NCI-H2196 treated with DMSO at 0.1 percent for 48 hours (cell line): ENCODE measurements around the gene EMILIN2.
"Not testable (repeated sequence)": the region's sequence is repeated elsewhere in the genome, so short reads cannot be mapped to it uniquely, and the experiment has no call there.

ENCODE experiments used
- DNase-seq: peaks from one replicate; lab custom pipeline; 2025; ENCODE audit not compliant: unreplicated experiment; lab: John Stamatoyannopoulos, UW

EMILIN2 gene

GRCh38 chr18:2843146-2843545 lies 3.7 kb upstream of the EMILIN2 start:
- DNase-seq: no peak

GRCh38 chr18:2845172-2845571 lies 1.6 kb upstream of the EMILIN2 start:
- DNase-seq: no peak

- DNase-seq: no peak
Observed at GRCh38 chr18:2847317-2848246, 776 bp downstream of the EMILIN2 start.

- no peak for DNase-seq
Observed at GRCh38 chr18:2848247-2849246, 1.7 kb downstream of the EMILIN2 start.

GRCh38 chr18:2850816-2851215 lies 4.0 kb downstream of the EMILIN2 start:
- DNase-seq: no peak

GRCh38 chr18:2851771-2852170 lies 5.0 kb downstream of the EMILIN2 start:
- DNase-seq: no peak

GRCh38 chr18:2852460-2852859 lies 5.7 kb downstream of the EMILIN2 start:
- DNase-seq: not testable (repeated sequence)

- DNase-seq: no peak
Observed at GRCh38 chr18:2853173-2853925, 6.5 kb downstream of the EMILIN2 start.

GRCh38 chr18:2853926-2854664 lies 7.3 kb downstream of the EMILIN2 start:
- no peak for DNase-seq

- no peak for DNase-seq
Observed at GRCh38 chr18:2854875-2855274, 8.1 kb downstream of the EMILIN2 start.

- DNase-seq: no peak
Observed at GRCh38 chr18:2855560-2856350, 8.9 kb downstream of the EMILIN2 start.

- no peak for DNase-seq
Observed at GRCh38 chr18:2856547-2857170, 9.9 kb downstream of the EMILIN2 start.

- DNase-seq: no peak
Observed at GRCh38 chr18:2857491-2858131, 10.8 kb downstream of the EMILIN2 start.

GRCh38 chr18:2860397-2860796 lies 13.6 kb downstream of the EMILIN2 start:
- not testable (repeated sequence) for DNase-seq

GRCh38 chr18:2863997-2864396 lies 17.2 kb downstream of the EMILIN2 start:
- DNase-seq: not testable (repeated sequence)

GRCh38 chr18:2866465-2866864 lies 19.7 kb downstream of the EMILIN2 start:
- DNase-seq: not testable (repeated sequence)

GRCh38 chr18:2869207-2869606 lies 22.4 kb downstream of the EMILIN2 start:
- DNase-seq: no peak

- no peak for DNase-seq
Observed at GRCh38 chr18:2871111-2871720, 24.4 kb downstream of the EMILIN2 start.
